Adipocyte (in vitro differentiated cells): ENCODE results near the gene SLC7A7.
"Not testable (repeated sequence)": the region's sequence is repeated elsewhere in the genome, so short reads cannot be mapped to it uniquely, and the experiment has no call there.

Source experiments
- DNase-seq: peaks from one replicate; pipeline ENCODE4 v3.0.0-alpha.2; 2015; ENCODE audit warnings: low read depth
- H3K27me3 ChIP-seq: replicated peaks from 2 replicates; pipeline ENCODE4 v1.7.0; 2013; ENCODE audit warnings: mild to moderate bottlenecking, low read length, moderate library complexity; ENCODE audit not compliant: control insufficient read depth, insufficient read depth
- H3K36me3 ChIP-seq: 2 replicates; pipeline ENCODE4 v1.7.0; 2013; ENCODE audit warnings: low read length, mild to moderate bottlenecking, moderate library complexity; ENCODE audit not compliant: control insufficient read depth, insufficient read depth, severe bottlenecking
- H3K4me1 ChIP-seq: 2 replicates; pipeline ENCODE4 v1.7.0; 2013; ENCODE audit warnings: mild to moderate bottlenecking, low read length, moderate library complexity; ENCODE audit not compliant: control insufficient read depth, insufficient read depth
- H3K4me3 ChIP-seq: 2 replicates; pipeline ENCODE4 v1.7.0; 2013; ENCODE audit warnings: mild to moderate bottlenecking, low read length, moderate library complexity
- H3K9ac ChIP-seq: 2 replicates; pipeline ENCODE4 v1.7.0; 2013; ENCODE audit warnings: mild to moderate bottlenecking, low read length, moderate library complexity
- H3K9me3 ChIP-seq: 2 replicates; pipeline ENCODE4 v1.7.0; 2013; ENCODE audit warnings: mild to moderate bottlenecking, low read length, moderate library complexity; ENCODE audit not compliant: control insufficient read depth

SLC7A7 gene

GRCh38 chr14:22735096-22735495, 80.1 kb downstream of the SLC7A7 start:
- Histone ChIP-seq H3K9me3 (peaks cover 2% of the 10 kb centered on the region), H3K27me3 (peaks cover 14% of the 10 kb centered on the region), H3K9ac (no peak overlapping the region), H3K4me3 (no peak overlapping the region), H3K36me3 (no peaks in the 10 kb centered on the region), H3K4me1 (peaks cover 4% of the 10 kb centered on the region)
- peak; percentile 52 for DNase-seq

GRCh38 chr14:22733829-22734228, 81.4 kb downstream of the SLC7A7 start:
- peaks cover 4% of the 10 kb centered on the region for H3K4me1 ChIP-seq
- H3K27me3 ChIP-seq: peaks cover 14% of the 10 kb centered on the region
- peaks cover 2% of the 10 kb centered on the region for H3K9me3 ChIP-seq
- no peak for DNase-seq
- H3K4me3 ChIP-seq: no peak overlapping the region
- H3K9ac ChIP-seq: no peak overlapping the region
- H3K36me3 ChIP-seq: no peaks in the 10 kb centered on the region

GRCh38 chr14:22732062-22732461, 83.2 kb downstream of the SLC7A7 start:
- not testable (repeated sequence) for H3K4me3 ChIP-seq, H3K4me1 ChIP-seq, DNase-seq, H3K9ac ChIP-seq, H3K36me3 ChIP-seq, H3K9me3 ChIP-seq
- H3K27me3 ChIP-seq: peaks cover 14% of the 10 kb centered on the region

- Histone ChIP-seq H3K4me1 (no peaks in the 10 kb centered on the region), H3K9ac (no peak overlapping the region), H3K27me3 (peaks cover 17% of the 10 kb centered on the region), H3K36me3 (no peaks in the 10 kb centered on the region), H3K4me3 (no peak overlapping the region), H3K9me3 (peaks cover 11% of the 10 kb centered on the region)
- no peak for DNase-seq
Measured at GRCh38 chr14:22726012-22726411, 89.2 kb downstream of the SLC7A7 start.

GRCh38 chr14:22725374-22725773, 89.9 kb downstream of the SLC7A7 start:
- H3K4me3 ChIP-seq, H3K4me1 ChIP-seq, DNase-seq, H3K9ac ChIP-seq, H3K36me3 ChIP-seq: not testable (repeated sequence)
- Histone ChIP-seq H3K9me3 (peaks cover 11% of the 10 kb centered on the region), H3K27me3 (peaks cover 10% of the 10 kb centered on the region)

- not testable (repeated sequence) for DNase-seq, H3K9ac ChIP-seq, H3K27me3 ChIP-seq, H3K4me1 ChIP-seq, H3K36me3 ChIP-seq, H3K4me3 ChIP-seq
- H3K9me3 ChIP-seq: peaks cover 11% of the 10 kb centered on the region
Measured at GRCh38 chr14:22724847-22725246, 90.4 kb downstream of the SLC7A7 start.

GRCh38 chr14:22723815-22724214, 91.4 kb downstream of the SLC7A7 start:
- DNase-seq: no peak
- Histone ChIP-seq H3K9me3 (peaks cover 11% of the 10 kb centered on the region), H3K4me1 (no peaks in the 10 kb centered on the region), H3K27me3 (peaks cover 9% of the 10 kb centered on the region), H3K9ac (no peak overlapping the region), H3K4me3 (no peak overlapping the region), H3K36me3 (no peaks in the 10 kb centered on the region)
